Activated CD4-positive, alpha-beta T cell treated with anti-CD3 and anti-CD28 coated beads, Interleukin-2, amount 50 U/mL, for 24 hours (primary cell): ENCODE results near the gene KLHL5.

Source experiments
- DNase-seq, 2 donors: peaks; one replicate each; pipeline ENCODE4 v3.0.0-alpha.2; 2020; ENCODE audit warnings: low read depth in 1 of 2, low spot score in 1 of 2

KLHL5 gene

GRCh38 chr4:39170301-39170700 is 108.3 kb downstream of the KLHL5 start:
- DNase-seq = no peak
